Tibial nerve (tissue), 4 donors: ENCODE measurements around the gene BICDL2. TPM values are rescaled to one million over a fixed set of nuclear protein-coding genes. Genes with fewer than 3 reads are reported as not detected.

Experiments
- DNase-seq, 2 donors: peaks; one replicate each; pipeline ENCODE4 v3.0.0-alpha.2; 2019; ENCODE audit warnings: low spot score in 2 of 2
- H3K27ac ChIP-seq, 4 donors: fragments of 200-600 bp; sonication (generic) in 3 of 4; one replicate each; pipeline ENCODE4 v1.5.1; 2017 to 2019; ENCODE audit warnings: mild to moderate bottlenecking in 1 of 4
- H3K27me3 ChIP-seq, 2 donors: fragments of 200-600 bp; sonication (generic) in 1 of 2; one replicate each; pipeline versions ENCODE4 v1.5.1 to v1.6.0; 2017 to 2019
- H3K36me3 ChIP-seq, 3 donors: fragments of 200-600 bp; sonication (generic); one replicate each; pipeline ENCODE4 v1.5.1; 2018 to 2019
- H3K4me1 ChIP-seq, 4 donors: fragments of 200-600 bp; sonication (generic) in 3 of 4; one replicate each; pipeline ENCODE4 v1.5.1; 2017 to 2019
- H3K4me3 ChIP-seq, 4 donors: fragments of 200-600 bp; sonication (generic) in 3 of 4; one replicate each; pipeline ENCODE4 v1.5.1; 2017 to 2019; ENCODE audit warnings: mild to moderate bottlenecking in 1 of 4, moderate library complexity in 1 of 4
- H3K9me3 ChIP-seq, 4 donors: fragments of 200-600 bp; sonication (generic) in 3 of 4; one replicate each; pipeline ENCODE4 v1.5.1; 2017 to 2019
- EP300 ChIP-seq, 2 donors: sonication (generic); formaldehyde crosslinking; IDR thresholded peaks; one replicate each; pipeline ENCODE4 v1.6.1; 2017; ENCODE audit warnings: antibody characterized with exemption in 2 of 2, mild to moderate bottlenecking in 1 of 2
- POLR2A ChIP-seq, 2 donors: fragments of 450-650 bp; IDR thresholded peaks; one replicate each; pipeline ENCODE4 v1.6.1; 2017; ENCODE audit warnings: antibody characterized with exemption in 2 of 2, mild to moderate bottlenecking in 2 of 2, moderate library complexity in 2 of 2
- WGBS, 2 donors: methylation state at CpG; one replicate each; pipeline ENCODE4 v1.1.5; 2018; 5-methylcytosine and 5-hydroxymethylcytosine counted together
- total RNA-seq, 4 donors: library from RNA; depleted of rRNA; stranded (reverse); fragments of >200 nt; gene quantifications; one replicate each; pipeline ENCODE4 v1.1.0, GENCODE V29; 2016
- TF ChIP-seq, protein P1 (sequence below), 5 experiments: fragments of 200-600 bp in 3 of 5; fragments of 450-650 bp in 2 of 5; sonication (generic) in 3 of 5; IDR thresholded peaks; one replicate each; pipeline ENCODE4 v1.5.1; 2016 to 2019; ENCODE audit warnings: antibody characterized with exemption in 5 of 5, mild to moderate bottlenecking in 3 of 5, moderate library complexity in 2 of 5

BICDL2 gene
- total RNA-seq, 4 donors from 2014 or later, result not detected

DNA sequence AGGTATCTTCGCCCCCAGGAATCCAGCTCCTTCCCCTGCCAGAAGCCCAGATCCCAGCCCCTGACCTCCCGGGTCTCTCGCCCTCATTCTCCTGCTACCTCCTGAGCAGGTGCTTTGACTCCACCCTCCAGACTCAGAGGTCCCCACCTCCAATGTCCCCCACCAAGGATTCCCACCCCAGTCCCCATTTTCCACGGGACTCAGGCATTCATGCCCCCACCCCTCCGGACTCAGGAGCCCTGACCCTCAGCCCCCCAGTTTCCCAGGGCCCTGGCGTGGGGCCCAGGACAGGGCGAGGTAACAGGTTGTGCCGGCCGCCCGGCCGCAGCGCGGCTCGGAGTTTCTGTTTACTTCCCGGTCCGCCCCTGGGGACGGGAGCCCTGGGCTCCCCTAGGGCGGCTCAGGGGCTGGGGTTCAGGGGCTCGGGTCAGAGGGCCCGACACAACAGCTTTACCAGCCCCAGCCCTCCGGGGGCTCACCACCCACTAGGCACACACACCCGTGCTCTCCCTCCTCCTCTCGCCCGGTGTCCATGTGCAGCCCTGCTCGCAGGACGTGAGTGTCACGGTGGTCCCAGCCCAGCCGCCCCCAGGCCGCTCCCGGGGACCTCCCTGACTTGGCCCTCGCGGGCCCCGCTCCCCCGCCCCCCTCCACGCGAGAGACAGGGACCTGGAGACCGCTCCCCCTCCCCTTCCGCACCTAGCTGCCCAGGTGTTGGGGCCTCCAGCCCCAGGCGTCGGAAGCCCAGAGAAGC, 595 bp downstream of the BICDL2 start:
- WGBS, 2 donors, result 3 to 5% methylated on average over 22 of the region's 40 CpGs
- no peaks in the 10 kb centered on the region for H3K36me3 ChIP-seq
- H3K27me3 ChIP-seq, result peaks cover 3 to 98% of the 10 kb centered on the region in 2 donors
- H3K4me1 ChIP-seq, result peaks cover 0 to 17% (median 0%) of the 10 kb centered on the region in 4 donors
- peak overlapping the region in 1 of 4 donors; percentile 68 for H3K27ac ChIP-seq
- H3K9me3 ChIP-seq, result no peaks in the 10 kb centered on the region
- no peak for DNase-seq
- TF ChIP-seq, protein P1, sequence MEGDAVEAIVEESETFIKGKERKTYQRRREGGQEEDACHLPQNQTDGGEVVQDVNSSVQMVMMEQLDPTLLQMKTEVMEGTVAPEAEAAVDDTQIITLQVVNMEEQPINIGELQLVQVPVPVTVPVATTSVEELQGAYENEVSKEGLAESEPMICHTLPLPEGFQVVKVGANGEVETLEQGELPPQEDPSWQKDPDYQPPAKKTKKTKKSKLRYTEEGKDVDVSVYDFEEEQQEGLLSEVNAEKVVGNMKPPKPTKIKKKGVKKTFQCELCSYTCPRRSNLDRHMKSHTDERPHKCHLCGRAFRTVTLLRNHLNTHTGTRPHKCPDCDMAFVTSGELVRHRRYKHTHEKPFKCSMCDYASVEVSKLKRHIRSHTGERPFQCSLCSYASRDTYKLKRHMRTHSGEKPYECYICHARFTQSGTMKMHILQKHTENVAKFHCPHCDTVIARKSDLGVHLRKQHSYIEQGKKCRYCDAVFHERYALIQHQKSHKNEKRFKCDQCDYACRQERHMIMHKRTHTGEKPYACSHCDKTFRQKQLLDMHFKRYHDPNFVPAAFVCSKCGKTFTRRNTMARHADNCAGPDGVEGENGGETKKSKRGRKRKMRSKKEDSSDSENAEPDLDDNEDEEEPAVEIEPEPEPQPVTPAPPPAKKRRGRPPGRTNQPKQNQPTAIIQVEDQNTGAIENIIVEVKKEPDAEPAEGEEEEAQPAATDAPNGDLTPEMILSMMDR (IDR thresholded peaks at IDR 0.05), result no peak
- no peak for TF ChIP-seq POLR2A (IDR thresholded peaks at IDR 0.05)
- no peak for TF ChIP-seq EP300 (IDR thresholded peaks at IDR 0.05)
- peak overlapping the region in 1 of 4 donors; percentile 31 for H3K4me3 ChIP-seq

DNA sequence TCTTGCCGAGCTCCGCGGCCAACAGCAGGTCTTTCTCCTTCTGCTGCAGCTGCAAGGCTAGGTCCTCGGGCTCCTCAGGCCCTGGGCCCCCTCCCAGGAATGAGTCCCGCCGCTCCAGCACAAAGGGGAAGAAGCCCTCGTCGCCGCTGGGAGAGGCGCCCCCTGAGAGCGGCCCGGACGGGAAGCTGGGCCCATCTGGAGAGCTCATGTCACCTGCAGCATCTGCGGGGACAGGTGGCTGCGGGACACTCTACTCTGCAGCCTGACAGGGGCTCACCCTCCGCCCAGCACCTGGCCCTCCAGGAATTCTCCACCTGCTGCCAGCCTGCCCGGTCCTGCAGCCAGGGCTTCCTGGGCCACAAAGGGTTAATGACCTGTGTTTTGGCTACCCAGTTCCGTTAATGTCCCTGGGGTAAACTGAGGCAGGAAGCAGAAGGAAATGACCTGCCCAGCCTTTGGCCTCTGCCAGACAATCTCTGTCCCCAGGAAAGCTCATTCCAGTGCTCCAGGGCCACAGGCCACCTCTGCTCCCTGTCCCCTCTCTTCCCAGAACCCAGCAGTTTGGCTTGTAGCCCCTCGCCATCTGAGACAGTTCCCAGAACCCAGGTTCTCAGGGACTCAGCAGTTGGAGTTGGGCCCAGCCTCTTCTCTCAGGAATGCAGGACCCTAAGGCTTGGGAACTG, 1.3 kb downstream of the BICDL2 start:
- Histone ChIP-seq H3K4me1 (peaks cover 0 to 17% (median 0%) of the 10 kb centered on the region in 4 donors), H3K27ac (no peak overlapping the region), H3K4me3 (no peak overlapping the region), H3K9me3 (no peaks in the 10 kb centered on the region), H3K27me3 (peaks cover 3 to 100% of the 10 kb centered on the region in 2 donors), H3K36me3 (no peaks in the 10 kb centered on the region)
- DNase-seq, result no peak
- WGBS, 2 donors, result 37 to 45% methylated on average over 16 to 19 of the region's 19 CpGs
- TF ChIP-seq EP300 (IDR thresholded peaks at IDR 0.05) (no peak), POLR2A (IDR thresholded peaks at IDR 0.05) (no peak)
- TF ChIP-seq, protein P1 (IDR thresholded peaks at IDR 0.05), result no peak

DNA sequence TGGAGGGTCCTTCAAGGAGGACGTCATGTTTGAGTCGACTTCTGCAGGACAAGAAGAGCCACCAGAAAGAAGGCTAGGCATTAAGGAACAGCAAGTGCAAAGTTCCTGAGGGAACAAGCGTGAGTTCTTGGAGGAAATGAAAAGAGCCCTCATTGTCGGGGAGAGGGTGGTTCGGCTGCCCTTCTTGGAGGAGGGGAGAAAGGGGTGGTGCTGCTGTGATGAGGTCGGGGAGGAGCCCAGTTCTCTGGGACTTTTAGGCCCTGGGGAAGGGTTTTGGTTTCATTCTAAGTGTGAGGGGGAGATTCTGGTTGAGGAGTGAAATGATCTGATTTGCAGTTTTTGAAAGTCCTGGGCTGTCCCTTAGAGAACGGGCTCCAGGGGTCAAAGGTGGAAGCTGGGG, 4.1 kb downstream of the BICDL2 start:
- Histone ChIP-seq H3K4me3 (no peak overlapping the region), H3K9me3 (no peaks in the 10 kb centered on the region), H3K27ac (no peak overlapping the region), H3K4me1 (peaks cover 0 to 39% (median 16%) of the 10 kb centered on the region in 4 donors), H3K27me3 (peaks cover under 1 to 92% of the 10 kb centered on the region in 2 donors), H3K36me3 (no peaks in the 10 kb centered on the region)
- 19 to 27% methylated on average over 7 of the region's 7 CpGs for WGBS, 2 donors
- DNase-seq, result no peak
- TF ChIP-seq EP300 (IDR thresholded peaks at IDR 0.05), result no peak
- TF ChIP-seq, protein P1 (IDR thresholded peaks at IDR 0.05), result no peak
- TF ChIP-seq POLR2A (IDR thresholded peaks at IDR 0.05), result no peak

DNA sequence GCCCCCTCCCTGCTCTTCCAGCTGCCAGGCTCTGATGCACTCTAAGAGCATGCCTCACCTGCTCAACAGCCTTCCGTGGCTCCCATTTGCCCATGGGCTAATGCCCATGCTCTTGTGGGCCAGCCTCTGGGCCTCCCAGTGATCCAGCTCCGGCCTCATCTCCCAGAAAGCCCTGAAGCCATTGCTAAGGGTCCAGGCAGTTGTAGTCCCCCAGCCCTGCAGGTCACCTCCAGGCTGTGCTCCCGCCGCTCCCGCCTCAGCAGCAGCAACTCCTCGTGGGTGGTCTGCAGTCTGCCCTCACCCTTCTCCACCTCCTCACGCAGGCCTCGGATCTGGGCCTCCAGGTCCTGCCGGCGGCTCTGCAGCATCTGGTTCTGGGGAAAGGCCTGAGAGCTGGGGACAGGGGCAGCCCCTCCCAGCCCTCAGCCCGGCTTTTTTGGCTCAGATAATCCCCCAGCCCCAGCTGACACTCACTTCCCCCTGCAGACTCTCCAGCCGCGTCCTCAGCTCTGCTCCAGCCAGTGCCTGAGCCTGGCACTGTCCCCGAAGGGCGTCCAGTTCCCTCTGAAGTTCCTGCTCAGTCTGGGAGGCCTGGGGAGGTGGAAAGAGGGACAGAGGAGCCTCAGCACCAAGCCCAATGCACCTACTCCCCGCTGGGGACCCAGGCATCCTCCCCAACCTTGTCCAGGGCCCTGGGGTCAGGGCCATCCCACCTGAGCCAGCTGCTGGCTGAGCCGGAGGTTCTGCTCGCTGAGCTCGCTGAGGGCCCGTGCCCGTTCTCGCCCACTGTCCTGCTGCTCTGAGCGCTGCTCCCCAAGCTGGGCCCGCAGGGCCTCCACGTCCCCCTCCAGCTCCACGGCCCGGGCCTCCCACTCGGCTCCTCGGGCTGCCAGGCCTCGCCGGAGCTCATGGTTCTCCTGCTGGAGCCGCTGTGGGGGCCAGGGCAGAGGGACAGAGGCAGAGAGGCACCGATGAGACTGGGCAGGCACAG, 6.2 kb downstream of the BICDL2 start:
- Histone ChIP-seq H3K27me3 (peaks cover 0 to 71% of the 10 kb centered on the region in 2 donors), H3K4me3 (no peak overlapping the region), H3K4me1 (peaks cover 0 to 28% (median 16%) of the 10 kb centered on the region in 4 donors), H3K27ac (no peak overlapping the region), H3K36me3 (peaks cover 0 to 19% (median 5%) of the 10 kb centered on the region in 3 donors), H3K9me3 (no peaks in the 10 kb centered on the region)
- no peak for DNase-seq
- TF ChIP-seq, protein P1 (IDR thresholded peaks at IDR 0.05), result no peak
- no peak for TF ChIP-seq EP300 (IDR thresholded peaks at IDR 0.05)
- no peak for TF ChIP-seq POLR2A (IDR thresholded peaks at IDR 0.05)
- WGBS, 2 donors, result 73 to 79% methylated on average over 33 of the region's 33 CpGs
